Ishikawa (cell line): Measurements from ENCODE around the gene BTK.

Source experiments
- CEBPB ChIP-seq: IDR thresholded peaks from 2 replicates; pipeline ENCODE4 v1.6.1; 2012
- CREB1 ChIP-seq: IDR thresholded peaks from 2 replicates; pipeline ENCODE4 v1.6.1; 2012; ENCODE audit warnings: low read depth
- EGR1 ChIP-seq: IDR thresholded peaks from 2 replicates; pipeline ENCODE4 v1.6.1; 2012
- EP300 ChIP-seq: IDR thresholded peaks from 2 replicates; pipeline ENCODE4 v1.6.1; 2012; ENCODE audit warnings: borderline replicate concordance
- FOXM1 ChIP-seq: IDR thresholded peaks from 2 replicates; pipeline ENCODE4 v1.6.1; 2012; ENCODE audit warnings: low read depth, borderline replicate concordance
- NFIC ChIP-seq: IDR thresholded peaks from 2 replicates; pipeline ENCODE4 v1.6.1; 2012
- RAD21 ChIP-seq: IDR thresholded peaks from 2 replicates; pipeline ENCODE4 v1.6.1; 2012; ENCODE audit warnings: low read depth
- TAF1 ChIP-seq: IDR thresholded peaks from 2 replicates; pipeline ENCODE4 v1.6.1; 2012; ENCODE audit warnings: low read depth, mild to moderate bottlenecking
- TCF12 ChIP-seq: IDR thresholded peaks from 2 replicates; pipeline ENCODE4 v1.6.1; 2012; ENCODE audit warnings: low read depth
- TEAD4 ChIP-seq: IDR thresholded peaks from 2 replicates; pipeline ENCODE4 v1.6.1; 2012
- YY1 ChIP-seq: IDR thresholded peaks from 2 replicates; pipeline ENCODE4 v1.6.1; 2012; ENCODE audit warnings: low read depth
- ZBTB7A ChIP-seq: IDR thresholded peaks from 2 replicates; pipeline ENCODE4 v1.6.1; 2012; ENCODE audit warnings: low read depth
- TF ChIP-seq, protein P1 (sequence below): IDR thresholded peaks from 2 replicates; pipeline ENCODE4 v1.6.1; 2012
- TF ChIP-seq, protein P2 (sequence below): IDR thresholded peaks from 2 replicates; pipeline ENCODE4 v1.6.1; 2012
- TF ChIP-seq, protein P3 (sequence below): IDR thresholded peaks from 2 replicates; pipeline ENCODE4 v1.6.1; 2012; ENCODE audit warnings: low read depth, mild to moderate bottlenecking

The BTK gene

DNA sequence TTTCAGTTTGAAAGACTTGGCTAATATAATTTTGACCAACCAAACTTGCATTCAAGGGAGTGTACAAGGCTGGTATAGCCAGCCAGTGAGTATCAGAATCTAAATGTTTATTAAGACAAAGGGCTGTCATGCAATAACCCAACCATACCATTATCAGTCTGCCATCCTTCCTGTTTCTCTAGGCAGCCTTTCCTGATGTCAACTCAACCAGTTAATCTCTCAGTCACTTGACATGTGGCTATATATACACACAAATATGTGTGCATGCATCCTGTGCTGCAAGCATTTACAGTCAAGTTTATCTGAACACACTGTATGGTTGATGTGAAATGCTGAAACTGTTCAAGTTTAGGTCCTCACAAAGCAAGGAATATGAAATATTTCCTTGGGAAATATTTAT lies 17.2 kb downstream of the BTK start:
- TF ChIP-seq TAF1 (no peak), EGR1 (no peak), EP300 (no peak), ZBTB7A (no peak), YY1 (no peak), TEAD4 (no peak), RAD21 (no peak), CEBPB (no peak), FOXM1 (no peak), CREB1 (no peak), TCF12 (no peak), NFIC (no peak)
- TF ChIP-seq, protein P1, sequence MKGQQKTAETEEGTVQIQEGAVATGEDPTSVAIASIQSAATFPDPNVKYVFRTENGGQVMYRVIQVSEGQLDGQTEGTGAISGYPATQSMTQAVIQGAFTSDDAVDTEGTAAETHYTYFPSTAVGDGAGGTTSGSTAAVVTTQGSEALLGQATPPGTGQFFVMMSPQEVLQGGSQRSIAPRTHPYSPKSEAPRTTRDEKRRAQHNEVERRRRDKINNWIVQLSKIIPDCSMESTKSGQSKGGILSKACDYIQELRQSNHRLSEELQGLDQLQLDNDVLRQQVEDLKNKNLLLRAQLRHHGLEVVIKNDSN: no peak
- TF ChIP-seq, protein P2, sequence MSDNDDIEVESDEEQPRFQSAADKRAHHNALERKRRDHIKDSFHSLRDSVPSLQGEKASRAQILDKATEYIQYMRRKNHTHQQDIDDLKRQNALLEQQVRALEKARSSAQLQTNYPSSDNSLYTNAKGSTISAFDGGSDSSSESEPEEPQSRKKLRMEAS: no peak
- TF ChIP-seq, protein P3, sequence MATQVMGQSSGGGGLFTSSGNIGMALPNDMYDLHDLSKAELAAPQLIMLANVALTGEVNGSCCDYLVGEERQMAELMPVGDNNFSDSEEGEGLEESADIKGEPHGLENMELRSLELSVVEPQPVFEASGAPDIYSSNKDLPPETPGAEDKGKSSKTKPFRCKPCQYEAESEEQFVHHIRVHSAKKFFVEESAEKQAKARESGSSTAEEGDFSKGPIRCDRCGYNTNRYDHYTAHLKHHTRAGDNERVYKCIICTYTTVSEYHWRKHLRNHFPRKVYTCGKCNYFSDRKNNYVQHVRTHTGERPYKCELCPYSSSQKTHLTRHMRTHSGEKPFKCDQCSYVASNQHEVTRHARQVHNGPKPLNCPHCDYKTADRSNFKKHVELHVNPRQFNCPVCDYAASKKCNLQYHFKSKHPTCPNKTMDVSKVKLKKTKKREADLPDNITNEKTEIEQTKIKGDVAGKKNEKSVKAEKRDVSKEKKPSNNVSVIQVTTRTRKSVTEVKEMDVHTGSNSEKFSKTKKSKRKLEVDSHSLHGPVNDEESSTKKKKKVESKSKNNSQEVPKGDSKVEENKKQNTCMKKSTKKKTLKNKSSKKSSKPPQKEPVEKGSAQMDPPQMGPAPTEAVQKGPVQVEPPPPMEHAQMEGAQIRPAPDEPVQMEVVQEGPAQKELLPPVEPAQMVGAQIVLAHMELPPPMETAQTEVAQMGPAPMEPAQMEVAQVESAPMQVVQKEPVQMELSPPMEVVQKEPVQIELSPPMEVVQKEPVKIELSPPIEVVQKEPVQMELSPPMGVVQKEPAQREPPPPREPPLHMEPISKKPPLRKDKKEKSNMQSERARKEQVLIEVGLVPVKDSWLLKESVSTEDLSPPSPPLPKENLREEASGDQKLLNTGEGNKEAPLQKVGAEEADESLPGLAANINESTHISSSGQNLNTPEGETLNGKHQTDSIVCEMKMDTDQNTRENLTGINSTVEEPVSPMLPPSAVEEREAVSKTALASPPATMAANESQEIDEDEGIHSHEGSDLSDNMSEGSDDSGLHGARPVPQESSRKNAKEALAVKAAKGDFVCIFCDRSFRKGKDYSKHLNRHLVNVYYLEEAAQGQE: no peak

DNA sequence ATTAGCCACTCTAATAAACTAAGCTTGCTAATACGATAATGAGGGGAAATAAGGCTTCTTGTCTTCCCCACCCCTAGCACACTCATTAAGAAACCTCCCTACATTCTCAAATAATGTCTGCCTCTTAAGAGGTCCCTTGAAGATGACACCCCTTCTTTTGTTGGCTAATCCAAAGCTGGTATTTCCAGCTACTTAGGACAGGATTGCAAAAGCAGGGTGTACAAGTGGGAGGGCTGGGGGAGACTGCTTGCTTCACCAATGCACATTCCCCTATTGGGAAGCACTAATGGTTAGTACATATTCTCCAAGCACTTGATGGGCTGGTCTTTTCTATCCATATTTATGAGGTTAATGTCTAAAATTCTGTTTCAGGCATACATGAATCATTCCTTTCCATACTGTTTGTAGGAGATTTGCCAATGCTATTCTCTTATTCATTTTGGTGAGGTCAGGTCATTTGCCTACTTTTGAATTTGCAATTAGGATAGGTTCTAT lies 20.6 kb downstream of the BTK start:
- TF ChIP-seq TAF1 (no peak), ZBTB7A (no peak), EGR1 (no peak), CEBPB (no peak)
- TF ChIP-seq, protein P3: no peak

DNA sequence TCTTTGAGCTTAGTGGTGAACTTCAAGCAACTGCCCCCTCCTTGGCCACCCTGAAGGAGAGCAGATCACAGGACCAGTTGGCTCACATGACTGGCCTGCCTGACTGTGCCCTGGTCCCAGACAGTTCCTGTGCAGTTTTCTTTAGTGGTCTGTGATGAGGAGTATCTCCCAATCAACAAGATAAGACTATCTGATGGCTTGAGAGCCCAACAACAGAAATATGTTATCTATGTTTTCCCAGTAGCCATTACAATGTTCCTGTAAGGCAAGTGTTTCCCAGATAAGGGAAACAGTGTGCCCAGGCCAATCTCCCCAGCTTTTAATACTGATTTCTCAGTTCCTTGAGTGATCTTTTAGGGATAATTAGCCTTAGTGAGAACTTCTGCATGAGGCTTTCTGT lies 23.2 kb downstream of the BTK start:
- TF ChIP-seq CREB1: no peak
- no peak for TF ChIP-seq CEBPB
- no peak for TF ChIP-seq EP300

DNA sequence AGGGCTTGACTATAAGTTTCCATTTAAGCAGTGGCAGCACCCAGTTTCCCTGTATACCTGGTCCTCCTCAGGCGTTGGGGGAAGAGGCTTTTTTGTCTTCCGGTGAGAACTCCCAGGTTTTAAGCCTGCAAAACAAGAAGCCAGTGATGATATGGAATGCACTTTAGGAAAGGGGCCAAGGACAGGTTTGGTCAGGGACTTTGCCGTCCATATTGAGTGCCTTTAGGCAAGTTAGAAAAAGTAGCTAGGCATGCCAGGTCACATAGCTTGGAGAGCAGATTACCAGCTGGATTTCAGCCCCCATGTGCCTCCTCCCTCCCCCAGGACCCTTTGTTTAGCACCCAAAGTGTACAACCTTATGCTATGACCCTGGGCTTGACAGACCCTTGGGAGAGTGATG lies 23.9 kb downstream of the BTK start:
- TF ChIP-seq FOXM1: no peak
- no peak for TF ChIP-seq NFIC
- no peak for TF ChIP-seq EGR1
- no peak for TF ChIP-seq CREB1
- no peak for TF ChIP-seq ZBTB7A
- TF ChIP-seq CEBPB: no peak
- TF ChIP-seq RAD21: no peak
- TF ChIP-seq, protein P3: no peak
- no peak for TF ChIP-seq TEAD4
- TF ChIP-seq, protein P2: no peak
- TF ChIP-seq, protein P1: no peak
- no peak for TF ChIP-seq TAF1
- no peak for TF ChIP-seq TCF12
- TF ChIP-seq YY1: no peak

DNA sequence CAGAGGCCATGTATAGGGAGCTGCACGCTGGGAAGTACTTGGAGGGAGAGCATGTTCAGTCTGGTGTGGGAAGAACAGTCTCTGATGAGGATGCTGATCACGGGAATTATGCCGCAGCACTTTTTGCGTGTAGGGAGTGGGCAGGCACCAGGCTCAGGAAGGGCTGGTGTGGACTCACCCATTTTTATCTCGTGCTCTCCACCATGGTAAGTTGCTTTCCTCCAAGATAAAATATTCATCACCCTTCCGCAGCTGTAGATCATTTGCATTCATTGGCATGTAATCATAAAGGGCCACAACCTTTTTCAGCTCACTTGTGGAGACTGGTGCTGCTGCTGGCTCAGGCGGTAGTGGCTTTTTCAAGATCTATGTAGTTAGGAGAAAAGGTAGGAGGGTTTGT lies 25.6 kb downstream of the BTK start:
- TF ChIP-seq CEBPB (no peak), RAD21 (no peak), ZBTB7A (no peak), TCF12 (no peak), NFIC (no peak), YY1 (no peak), FOXM1 (no peak), EGR1 (no peak), EP300 (no peak), TAF1 (no peak), TEAD4 (no peak)
- TF ChIP-seq, protein P2: no peak
- TF ChIP-seq, protein P3: no peak
- TF ChIP-seq, protein P1: no peak
